ENCODE data around the gene RABL2A. TPM values are rescaled to one million over a fixed set of nuclear protein-coding genes. Genes with fewer than 3 reads are reported as not detected.
"Not testable (repeated sequence)": the region's sequence is repeated elsewhere in the genome, so short reads cannot be mapped to it uniquely, and the experiment has no call there.

Gene RABL2A
- total and polyA plus RNA-seq, 7 donors, result 1.1 to 5.3 (median 3.5) TPM

GRCh38 chr2:113597164-113597563 lies 29.9 kb upstream of the RABL2A start:
- H3K4me1 ChIP-seq; DNase-seq; H3K9me3 ChIP-seq; H3K27ac ChIP-seq; H3K4me3 ChIP-seq; intact Hi-C loops (cut with DNase I); H3K27me3 ChIP-seq (ENCODE audit: insufficient read depth in 3 of 3, low read length in 2 of 3); ATAC-seq; H3K36me3 ChIP-seq (ENCODE audit: insufficient read depth in 1 of 2, low read depth in 1 of 2): not testable (repeated sequence)
- WGBS, 3 donors, result 91 to 100% (median 92%) methylated on average over 3 to 10 of the region's 10 CpGs

GRCh38 chr2:113597572-113597971 lies 29.5 kb upstream of the RABL2A start:
- H3K4me1 ChIP-seq; H3K36me3 ChIP-seq (ENCODE audit: insufficient read depth in 1 of 2, low read depth in 1 of 2); H3K9me3 ChIP-seq; ATAC-seq; H3K27me3 ChIP-seq (ENCODE audit: insufficient read depth in 3 of 3, low read length in 2 of 3); H3K27ac ChIP-seq; H3K4me3 ChIP-seq; DNase-seq; intact Hi-C loops (cut with DNase I): not testable (repeated sequence)
- 17% methylated on average over 1 of the region's 9 CpGs; no CpG with 5 or more reads in 2 of the 3 donors for WGBS, 3 donors

- H3K4me1 ChIP-seq; H3K36me3 ChIP-seq (ENCODE audit: insufficient read depth in 1 of 2, low read depth in 1 of 2); ATAC-seq; H3K27ac ChIP-seq; H3K4me3 ChIP-seq; H3K9me3 ChIP-seq; intact Hi-C loops (cut with DNase I); H3K27me3 ChIP-seq (ENCODE audit: insufficient read depth in 3 of 3, low read length in 2 of 3): not testable (repeated sequence)
- 74 to 84% (median 78%) methylated on average over 7 to 13 of the region's 13 CpGs for WGBS, 3 donors
- peak in 1 of 2 donors; percentile 47 for DNase-seq
These were observed 28.9 kb upstream of the RABL2A start for GRCh38 chr2:113598180-113598579.

- intact Hi-C loops (cut with DNase I); DNase-seq; H3K36me3 ChIP-seq (ENCODE audit: insufficient read depth in 1 of 2, low read depth in 1 of 2); ATAC-seq; H3K27me3 ChIP-seq (ENCODE audit: insufficient read depth in 3 of 3, low read length in 2 of 3); H3K9me3 ChIP-seq; H3K4me1 ChIP-seq; H3K27ac ChIP-seq; H3K4me3 ChIP-seq: not testable (repeated sequence)
- 68 to 74% (median 70%) methylated on average over 4 to 5 of the region's 9 CpGs for WGBS, 3 donors
These were observed 28.3 kb upstream of the RABL2A start for GRCh38 chr2:113598738-113599137.

- H3K27me3 ChIP-seq (ENCODE audit: insufficient read depth in 3 of 3, low read length in 2 of 3); DNase-seq; H3K4me1 ChIP-seq; ATAC-seq; intact Hi-C loops (cut with DNase I); H3K9me3 ChIP-seq; H3K36me3 ChIP-seq (ENCODE audit: insufficient read depth in 1 of 2, low read depth in 1 of 2); H3K4me3 ChIP-seq: not testable (repeated sequence)
- 7 to 10% methylated on average over 1 to 2 of the region's 2 CpGs; no CpG with 5 or more reads in 1 of the 3 donors for WGBS, 3 donors
- H3K27ac ChIP-seq, result peak overlapping the region; percentile 30
These were observed 27.9 kb upstream of the RABL2A start for GRCh38 chr2:113599208-113599607.

GRCh38 chr2:113602040-113602769 lies 24.9 kb upstream of the RABL2A start:
- DNase-seq, result peak; percentile 46 to 63
- H3K36me3 ChIP-seq (ENCODE audit: insufficient read depth in 1 of 2, low read depth in 1 of 2); ATAC-seq; H3K4me1 ChIP-seq; H3K27me3 ChIP-seq (ENCODE audit: insufficient read depth in 3 of 3, low read length in 2 of 3); H3K9me3 ChIP-seq; H3K4me3 ChIP-seq; intact Hi-C loops (cut with DNase I); H3K27ac ChIP-seq: not testable (repeated sequence)
- peak; percentile 30 for TF ChIP-seq CTCF (IDR thresholded peaks at IDR 0.05)
- 79 to 88% (median 84%) methylated on average over 49 to 51 of the region's 51 CpGs for WGBS, 3 donors

- ATAC-seq, result peak; percentile 53 to 78 (median 69)
- peak overlapping the region; percentile 57 for H3K4me3 ChIP-seq
- TF ChIP-seq CTCF (IDR thresholded peaks at IDR 0.05), result no peak
- no peak for DNase-seq
- H3K27ac ChIP-seq, result no peak overlapping the region
- WGBS, 3 donors, result 40 to 62% (median 49%) methylated on average over 2 of the region's 2 CpGs
- peaks cover 0 to 3% of the 10 kb centered on the region in 2 donors for H3K36me3 ChIP-seq (ENCODE audit: insufficient read depth in 1 of 2, low read depth in 1 of 2)
- H3K4me1 ChIP-seq, result peaks cover 3% of the 10 kb centered on the region
- intact Hi-C loops (cut with DNase I), result no loop called here
- no peaks in the 10 kb centered on the region for H3K9me3 ChIP-seq
- no peaks in the 10 kb centered on the region for H3K27me3 ChIP-seq (ENCODE audit: insufficient read depth in 3 of 3, low read length in 2 of 3)
These were observed 24.1 kb upstream of the RABL2A start for GRCh38 chr2:113602869-113603466.

GRCh38 chr2:113603467-113604084 lies 23.5 kb upstream of the RABL2A start:
- H3K4me1 ChIP-seq; H3K36me3 ChIP-seq (ENCODE audit: insufficient read depth in 1 of 2, low read depth in 1 of 2); H3K27me3 ChIP-seq (ENCODE audit: insufficient read depth in 3 of 3, low read length in 2 of 3); intact Hi-C loops (cut with DNase I); H3K9me3 ChIP-seq: not testable (repeated sequence)
- WGBS, 3 donors, result 6 to 13% (median 11%) methylated on average over 30 to 83 of the region's 84 CpGs
- peak; percentile 79 to 100 (median 98) for ATAC-seq
- Histone ChIP-seq H3K4me3 (peak overlapping the region; percentile 67), H3K27ac (peak overlapping the region; percentile 84)
- peak; percentile 84 to 93 for DNase-seq
